IPS-NIHi7 (cell line): ENCODE measurements around the gene PRKACA.

Experiments used
- DNase-seq: peaks from one replicate; pipeline ENCODE4 v3.0.0; 2012; ENCODE audit warnings: mixed read lengths; ENCODE audit errors: extremely low spot score

The PRKACA gene

GRCh38 chr19:14116918-14117578 lies 514 bp downstream of the PRKACA start:
- no peak for DNase-seq

DNA sequence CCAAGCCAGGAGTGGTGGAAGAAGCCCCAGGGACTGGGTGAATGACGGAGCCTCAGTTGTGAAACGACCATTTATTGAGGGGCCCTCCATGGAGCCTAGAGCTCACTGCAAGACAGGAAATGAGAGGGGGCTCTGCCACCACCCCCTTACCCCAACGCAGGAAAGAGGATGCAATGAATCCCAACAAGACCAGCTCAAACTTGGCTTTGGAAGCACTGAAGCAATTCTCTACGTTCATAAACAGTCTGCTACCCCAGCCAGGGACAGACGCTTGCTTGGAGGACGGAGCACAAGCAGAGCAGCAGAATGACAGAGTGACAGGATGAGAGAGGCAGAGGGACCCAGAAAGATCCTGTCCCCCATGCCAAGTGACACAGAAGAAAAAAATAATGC lies 1.0 kb downstream of the PRKACA start:
- no peak for DNase-seq

DNA sequence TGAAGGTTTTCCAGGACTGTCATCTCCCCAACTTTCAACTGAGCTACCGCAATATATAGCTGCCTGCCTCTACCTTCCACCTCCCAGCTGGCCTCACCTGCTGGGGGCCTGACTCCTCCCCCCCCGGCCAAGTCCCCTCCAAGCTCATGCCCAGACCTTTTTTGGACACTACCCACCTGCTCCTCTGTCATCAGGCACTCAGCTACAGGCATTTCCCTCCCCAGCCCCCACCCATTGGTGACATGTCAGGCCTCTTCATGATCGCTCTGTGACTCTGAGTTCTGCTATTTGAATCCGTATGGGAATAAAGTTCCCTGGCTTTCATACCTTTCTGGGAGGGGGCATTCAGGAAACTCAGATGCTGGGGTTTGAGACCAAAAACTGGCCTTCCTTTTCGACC lies 1.8 kb downstream of the PRKACA start:
- no peak for DNase-seq

DNA sequence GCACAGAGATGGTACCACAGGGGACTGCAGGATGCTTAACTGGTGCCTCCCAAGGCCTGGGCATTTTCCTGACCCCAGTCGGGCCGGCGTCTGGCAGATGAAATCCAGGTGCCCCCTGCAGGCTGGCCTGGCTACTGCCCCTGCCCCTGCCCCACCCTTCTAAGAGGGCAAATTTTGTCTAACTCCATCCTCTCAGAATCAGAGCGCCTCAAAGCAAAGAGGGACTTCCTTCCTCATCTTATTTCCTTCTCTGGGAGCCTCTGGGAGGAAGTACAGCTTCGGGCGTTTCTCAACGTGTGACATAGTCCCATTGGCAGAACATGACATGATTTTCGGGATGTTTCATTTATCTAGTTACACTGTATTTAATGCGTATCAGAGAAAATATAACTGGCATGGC lies 2.7 kb downstream of the PRKACA start:
- peak; percentile 61 for DNase-seq

DNA sequence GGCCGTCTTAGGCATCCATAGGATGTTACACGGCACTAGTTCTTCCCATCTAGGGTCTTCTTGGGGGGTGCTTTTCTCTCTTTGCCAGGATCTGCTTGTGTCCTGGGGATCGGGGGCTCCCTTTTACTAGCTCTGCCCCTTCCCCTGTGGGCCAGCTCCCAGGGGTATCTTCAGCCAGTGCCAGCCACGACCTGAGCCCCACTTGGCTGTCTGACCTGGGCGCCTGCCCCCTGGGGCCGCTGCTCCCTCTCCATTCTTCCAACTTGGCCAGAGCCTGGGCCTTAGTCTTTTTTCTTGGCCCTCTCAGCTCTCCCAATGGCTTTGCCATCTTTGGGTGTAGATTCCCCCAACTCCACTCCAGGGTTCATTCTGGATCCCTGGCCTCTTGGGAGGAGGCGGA lies 3.1 kb downstream of the PRKACA start:
- no peak for DNase-seq

- no peak for DNase-seq
These were observed 3.7 kb downstream of the PRKACA start for GRCh38 chr19:14113762-14114414.

- no peak for DNase-seq
These were observed 4.7 kb downstream of the PRKACA start for GRCh38 chr19:14112809-14113385.

GRCh38 chr19:14112051-14112808 lies 5.3 kb downstream of the PRKACA start:
- no peak for DNase-seq

DNA sequence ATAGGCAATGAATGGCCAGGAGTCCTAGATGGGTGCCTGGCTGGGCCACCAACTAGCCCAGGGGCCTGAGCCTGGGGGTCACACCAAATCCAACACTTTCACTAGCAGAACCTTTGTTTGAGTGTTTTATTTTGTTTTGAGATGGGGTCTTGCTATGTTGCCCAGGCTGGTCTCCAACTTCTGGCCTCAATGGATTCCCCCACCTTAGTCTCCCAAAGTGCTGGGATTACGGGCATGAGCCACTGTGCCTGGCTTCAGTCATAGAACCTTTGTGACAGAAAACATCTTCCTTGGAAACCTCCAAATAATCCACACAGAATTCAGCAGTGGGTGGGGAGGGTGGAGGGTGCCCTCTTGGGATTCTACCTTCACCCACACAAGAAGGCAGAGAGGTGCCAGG lies 6.1 kb downstream of the PRKACA start:
- DNase-seq: no peak

- no peak for DNase-seq
These were observed 6.9 kb downstream of the PRKACA start for GRCh38 chr19:14110650-14111049.

DNA sequence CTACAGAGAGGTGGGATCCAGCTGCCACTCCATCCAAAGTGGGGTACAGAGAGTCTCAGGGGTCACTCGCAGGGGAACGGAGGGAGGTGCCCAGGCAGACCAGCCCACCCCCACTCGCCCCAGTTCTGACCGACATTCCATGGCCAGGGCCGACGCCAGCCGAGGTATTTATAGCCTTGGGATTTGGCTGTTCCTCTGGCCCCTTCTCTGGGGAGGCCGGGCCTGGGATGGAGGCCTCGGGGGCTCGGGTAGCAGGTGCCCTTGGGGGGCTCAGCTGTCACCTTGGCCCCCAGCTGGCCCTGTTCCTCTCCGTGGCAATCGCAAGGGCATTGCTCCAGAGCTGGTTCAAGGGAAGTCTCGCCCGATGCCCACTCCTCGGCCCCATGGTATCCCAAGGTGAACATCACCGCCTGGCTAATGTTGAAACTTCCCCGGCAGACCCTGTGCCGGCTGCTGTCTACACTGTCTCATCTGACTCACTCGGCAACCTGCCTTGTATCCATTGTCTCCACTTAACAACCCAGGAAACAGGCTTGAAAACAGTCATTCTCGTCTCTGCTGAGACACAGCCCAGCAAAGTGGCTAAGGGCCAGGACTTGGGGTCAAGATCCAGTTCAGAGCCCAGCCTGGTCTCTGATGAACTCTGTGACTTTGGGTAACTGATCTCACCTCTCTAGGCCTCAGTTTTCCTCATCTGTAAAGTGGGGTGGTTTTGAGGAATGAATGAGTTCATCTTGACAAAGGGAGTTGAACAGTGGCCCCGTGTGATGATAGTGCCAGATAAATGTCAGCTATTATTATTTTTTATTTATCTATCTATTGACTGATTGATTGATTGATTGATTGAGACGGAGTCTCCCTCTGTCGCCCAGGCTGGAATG lies 9.7 kb downstream of the PRKACA start:
- no peak for DNase-seq

- no peak for DNase-seq
These were observed 10.7 kb downstream of the PRKACA start for GRCh38 chr19:14106840-14107239.

DNA sequence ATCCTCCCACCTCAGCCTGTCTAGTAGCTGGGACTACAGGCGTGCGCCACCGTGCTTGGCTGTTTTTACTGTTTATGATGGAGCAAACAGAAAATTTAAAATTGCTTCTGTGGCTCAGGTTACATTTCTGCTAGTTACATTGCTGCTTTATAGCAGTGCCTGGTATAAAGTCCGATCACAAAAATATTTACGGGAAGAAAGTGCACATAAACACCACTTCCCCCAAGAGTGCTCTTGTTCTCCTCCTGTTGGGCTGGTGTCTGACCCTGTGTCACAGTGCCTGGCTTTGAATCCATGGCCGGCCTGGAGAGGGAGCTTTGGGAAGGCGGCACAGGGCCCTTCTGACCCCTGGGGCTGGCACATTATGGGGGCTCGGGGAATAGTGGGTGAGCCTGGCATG lies 11.9 kb downstream of the PRKACA start:
- no peak for DNase-seq

DNA sequence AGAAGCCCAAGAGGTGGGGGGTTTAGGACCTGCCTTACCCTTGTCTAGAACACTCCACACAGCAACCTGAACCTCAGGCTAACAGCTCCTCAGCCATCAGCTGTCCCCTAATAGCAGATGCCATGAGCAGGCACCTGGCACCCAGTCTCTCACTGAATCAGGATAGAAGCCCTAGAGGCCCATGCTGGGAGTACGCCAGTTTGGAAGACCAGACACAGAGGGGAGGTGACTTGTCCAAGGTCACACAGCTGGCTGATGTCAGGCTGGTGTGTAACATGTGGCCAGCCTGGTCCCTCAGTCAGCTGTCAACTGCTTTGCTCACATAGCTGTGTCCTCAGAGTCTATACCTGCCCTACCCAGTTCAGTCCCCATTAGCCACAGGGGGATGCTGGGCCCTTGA lies 14.3 kb downstream of the PRKACA start:
- no peak for DNase-seq

DNA sequence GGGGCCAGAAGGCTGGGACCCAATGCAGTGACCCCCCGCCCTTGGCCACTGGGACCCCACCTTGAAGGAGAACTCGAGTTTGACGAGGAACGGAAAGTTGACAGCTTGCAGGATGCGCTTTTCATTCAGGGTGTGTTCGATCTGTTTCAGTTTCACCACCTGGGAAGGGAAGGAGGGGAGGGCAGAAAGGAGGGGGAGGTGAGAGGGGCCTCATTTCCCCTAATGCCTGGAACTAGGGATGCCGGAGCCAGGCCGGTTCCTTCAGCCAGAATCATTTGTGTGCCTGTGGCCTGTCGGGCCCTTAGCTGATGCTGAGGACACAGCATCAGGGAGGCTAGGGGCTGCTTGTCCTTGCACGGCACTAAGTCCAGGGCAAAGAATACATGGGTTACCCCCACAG lies 14.8 kb downstream of the PRKACA start:
- no peak for DNase-seq

DNA sequence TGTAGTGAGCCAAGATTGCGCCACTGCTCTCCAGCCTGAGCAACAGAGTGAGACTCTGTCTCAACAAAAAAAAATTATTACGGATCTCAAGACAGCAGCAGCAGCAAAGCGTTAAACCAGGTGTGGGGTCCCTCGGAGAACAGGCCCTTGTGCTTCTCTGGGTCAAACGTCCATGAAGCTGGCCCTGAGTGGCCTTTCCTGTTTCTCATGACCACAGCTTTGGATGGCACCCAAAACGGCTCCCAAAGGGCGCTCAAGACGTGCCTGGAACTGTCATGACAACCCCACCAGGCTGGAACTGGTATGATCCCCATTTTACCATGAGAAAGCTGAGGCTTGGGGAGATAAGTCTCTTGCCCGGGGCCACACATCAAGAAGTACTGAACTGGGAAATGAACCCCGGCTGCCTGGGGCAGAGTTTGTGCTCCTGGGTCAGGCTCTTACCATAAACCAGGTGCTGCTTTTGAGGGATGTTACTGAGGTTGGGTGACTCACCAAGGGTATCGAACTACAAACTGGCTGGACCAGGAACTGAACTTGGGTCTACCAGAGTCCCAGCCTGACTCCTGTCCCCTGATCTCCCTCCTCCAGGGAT lies 15.4 kb downstream of the PRKACA start:
- no peak for DNase-seq

- DNase-seq: no peak
These were observed 16.5 kb downstream of the PRKACA start for GRCh38 chr19:14101003-14101545.

DNA sequence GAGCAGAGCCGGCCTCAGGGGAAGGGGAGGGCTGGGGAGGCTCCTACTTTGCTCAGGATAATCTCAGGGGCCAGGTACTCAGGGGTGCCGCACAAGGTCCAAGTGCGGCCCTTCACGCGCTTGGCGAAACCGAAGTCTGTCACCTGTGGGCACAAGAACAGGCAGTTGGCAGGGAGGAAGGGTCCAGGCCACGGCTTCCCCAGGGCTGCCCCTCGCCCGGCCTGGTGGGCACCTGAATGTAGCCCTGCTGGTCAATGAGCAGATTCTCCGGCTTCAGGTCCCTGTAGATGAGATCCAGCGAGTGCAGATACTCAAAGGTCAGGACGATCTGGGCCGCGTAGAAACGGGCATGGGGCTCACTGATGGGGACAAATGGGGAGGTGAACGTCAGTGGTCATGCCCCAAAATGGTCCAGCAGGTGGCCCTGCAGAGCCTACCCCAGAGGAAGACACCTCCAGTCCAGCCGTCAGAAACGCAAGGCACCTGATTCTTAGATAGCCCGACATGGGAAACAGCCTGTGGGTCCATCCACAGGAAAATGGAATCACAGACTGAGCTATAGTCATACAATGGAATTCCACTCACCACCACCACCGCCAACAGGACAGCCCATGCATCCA lies 19.9 kb downstream of the PRKACA start:
- no peak for DNase-seq

GRCh38 chr19:14096272-14096992 lies 21.1 kb downstream of the PRKACA start:
- no peak for DNase-seq

- DNase-seq: no peak
These were observed 22.7 kb downstream of the PRKACA start for GRCh38 chr19:14094854-14095253.
